ENCODE data around the gene ZNF587. TPM values are rescaled to one million over a fixed set of nuclear protein-coding genes. Genes with fewer than 3 reads are reported as not detected.
A peak's percentile ranks its signal among the peaks of the same experiment; 100 is the strongest.
"Not testable (repeated sequence)": the region's sequence is repeated elsewhere in the genome, so short reads cannot be mapped to it uniquely, and the experiment has no call there.

The ZNF587 gene
- polyA plus RNA-seq, 1 donor from 2014 or later, result 10.5 TPM

DNA sequence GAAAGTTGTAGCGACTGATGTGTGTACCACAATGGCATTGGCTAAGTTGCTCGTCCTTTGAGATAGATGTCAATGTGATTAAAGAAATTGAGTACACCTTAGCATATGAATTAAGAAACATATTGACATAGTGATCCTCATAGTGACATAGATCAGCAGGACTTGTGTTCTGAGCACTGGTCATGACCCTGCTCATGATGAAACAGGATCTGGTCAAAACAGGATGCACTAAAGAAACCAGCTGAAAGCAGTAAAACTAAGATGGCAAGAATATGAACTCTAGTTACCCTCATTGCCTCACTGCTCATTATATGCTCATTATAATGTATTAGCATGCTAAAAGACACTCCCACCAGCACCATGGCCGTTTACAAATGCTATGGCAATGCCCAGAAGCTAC is 2.5 kb upstream of the ZNF587 start:
- not testable (repeated sequence) for H3K4me3 Mint-ChIP-seq, H3K27me3 Mint-ChIP-seq, H3K9me3 Mint-ChIP-seq, H3K36me3 Mint-ChIP-seq
- H3K27ac Mint-ChIP-seq, result peak overlapping the region in 1 of 3 donors; percentile 39
- H3K4me1 Mint-ChIP-seq, result peaks cover 16 to 23% (median 17%) of the 10 kb centered on the region in 3 donors

GRCh38 chr19:57849162-57849665 is 445 bp upstream of the ZNF587 start:
- not testable (repeated sequence) for H3K9me3 Mint-ChIP-seq

GRCh38 chr19:57850553-57851017 is 926 bp downstream of the ZNF587 start:
- peak overlapping the region; percentile 93 to 98 (median 96) for H3K4me3 Mint-ChIP-seq
- peaks cover 6% of the 10 kb centered on the region for H3K36me3 Mint-ChIP-seq
- H3K27ac Mint-ChIP-seq, result peak overlapping the region; percentile 82 to 96 (median 93)
- H3K27me3 Mint-ChIP-seq, result no peaks in the 10 kb centered on the region
- H3K9me3 Mint-ChIP-seq, result no peaks in the 10 kb centered on the region
- H3K4me1 Mint-ChIP-seq, result peaks cover 21 to 23% (median 22%) of the 10 kb centered on the region in 3 donors

More at GRCh38 chr19:57849162-57849665, 445 bp upstream of the ZNF587 start:
- H3K36me3 Mint-ChIP-seq, H3K27me3 Mint-ChIP-seq: not testable (repeated sequence)
- Mint-ChIP-seq H3K4me1 (peaks cover 21 to 23% (median 22%) of the 10 kb centered on the region in 3 donors), H3K4me3 (peak overlapping the region; percentile 93 to 98 (median 96)), H3K27ac (peak overlapping the region in 2 of 3 donors; percentile 82 to 93)

DNA sequence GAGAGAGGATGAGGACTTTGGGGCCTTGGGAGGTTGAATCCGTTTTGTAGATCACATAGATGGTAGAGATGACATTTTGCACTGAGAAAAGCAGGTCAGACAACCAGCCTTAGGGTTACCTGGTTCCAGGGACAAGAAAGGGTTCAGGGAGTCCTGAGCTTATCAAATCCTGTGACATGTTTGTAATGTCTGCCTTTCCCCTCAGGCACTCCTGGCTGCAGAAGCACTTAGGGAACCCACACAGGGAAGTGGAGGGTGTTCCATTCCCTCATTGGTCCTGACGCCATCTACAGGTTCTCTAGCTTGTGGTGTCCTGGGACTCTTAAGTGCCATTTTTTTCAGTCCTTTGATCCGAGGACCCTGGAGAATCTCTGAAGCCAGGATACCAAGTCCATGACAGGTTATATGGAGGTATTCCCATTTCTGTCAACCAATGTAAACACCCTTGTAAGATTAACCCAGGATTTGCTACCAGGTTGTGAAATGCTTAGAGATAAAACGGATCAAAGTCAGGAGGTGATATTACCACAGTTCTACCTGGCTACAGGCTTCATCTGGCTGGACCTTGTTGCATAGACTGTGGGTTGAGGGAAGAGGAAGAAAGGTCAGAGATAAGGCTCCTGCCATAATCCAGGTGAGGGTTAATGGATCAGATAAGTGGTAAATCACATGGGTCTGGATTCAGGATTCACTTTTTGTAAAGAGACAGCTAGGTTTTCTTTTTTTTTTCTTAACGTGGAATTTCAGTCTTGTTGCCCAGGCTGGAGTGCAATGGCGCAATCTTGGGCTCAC is 2.3 kb downstream of the ZNF587 start:
- Mint-ChIP-seq H3K27ac (peak overlapping the region in 2 of 3 donors; percentile 35 to 67), H3K4me3 (peak overlapping the region in 2 of 4 donors; percentile 82 to 96), H3K4me1 (peaks cover 19 to 23% (median 23%) of the 10 kb centered on the region in 3 donors), H3K36me3 (peaks cover 15% of the 10 kb centered on the region)
- H3K9me3 Mint-ChIP-seq, H3K27me3 Mint-ChIP-seq: not testable (repeated sequence)

DNA sequence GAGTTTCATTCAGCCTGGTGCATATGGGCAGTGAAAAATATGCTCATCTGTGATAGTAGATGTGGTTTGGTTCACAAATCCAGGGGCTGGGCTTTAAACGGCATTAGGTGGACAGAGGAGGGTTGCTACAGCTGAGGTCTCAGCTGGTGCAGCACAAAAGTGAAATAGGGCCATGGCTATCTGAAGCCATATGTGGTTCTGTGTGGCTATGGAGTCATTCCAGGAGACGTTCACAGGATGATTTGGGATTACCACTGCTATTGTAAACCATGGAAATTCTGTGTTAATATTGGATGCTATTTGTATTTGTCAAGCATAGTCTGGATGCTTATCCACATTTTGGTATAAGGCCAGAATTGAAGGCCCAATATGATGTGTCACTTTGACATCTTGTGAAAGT is 4.5 kb downstream of the ZNF587 start:
- H3K36me3 Mint-ChIP-seq, result peaks cover 21% of the 10 kb centered on the region
- H3K27ac Mint-ChIP-seq, H3K4me3 Mint-ChIP-seq, H3K9me3 Mint-ChIP-seq, H3K27me3 Mint-ChIP-seq: not testable (repeated sequence)
- peaks cover 19 to 23% (median 23%) of the 10 kb centered on the region in 3 donors for H3K4me1 Mint-ChIP-seq

GRCh38 chr19:57862351-57862750 is 12.7 kb downstream of the ZNF587 start:
- H3K4me1 Mint-ChIP-seq, H3K27me3 Mint-ChIP-seq, H3K27ac Mint-ChIP-seq, H3K4me3 Mint-ChIP-seq: not testable (repeated sequence)
- peaks cover 27% of the 10 kb centered on the region for H3K36me3 Mint-ChIP-seq
- peaks cover 3 to 17% (median 11%) of the 10 kb centered on the region in 3 donors for H3K9me3 Mint-ChIP-seq

GRCh38 chr19:57867868-57868492 is 18.3 kb downstream of the ZNF587 start:
- Mint-ChIP-seq H3K4me1 (peaks cover 0 to 1% (median 0%) of the 10 kb centered on the region in 3 donors), H3K9me3 (peaks cover 6 to 25% (median 18%) of the 10 kb centered on the region in 3 donors), H3K27ac (peak overlapping the region in 1 of 3 donors; percentile 7), H3K4me3 (no peak overlapping the region), H3K27me3 (no peaks in the 10 kb centered on the region), H3K36me3 (peaks cover 19% of the 10 kb centered on the region)

GRCh38 chr19:57869655-57870054 is 20.0 kb downstream of the ZNF587 start:
- H3K27me3 Mint-ChIP-seq, H3K27ac Mint-ChIP-seq, H3K4me1 Mint-ChIP-seq: not testable (repeated sequence)
- Mint-ChIP-seq H3K36me3 (peaks cover 26% of the 10 kb centered on the region), H3K4me3 (peak overlapping the region in 1 of 4 donors; percentile 39), H3K9me3 (peaks cover 10 to 37% (median 22%) of the 10 kb centered on the region in 3 donors)

DNA sequence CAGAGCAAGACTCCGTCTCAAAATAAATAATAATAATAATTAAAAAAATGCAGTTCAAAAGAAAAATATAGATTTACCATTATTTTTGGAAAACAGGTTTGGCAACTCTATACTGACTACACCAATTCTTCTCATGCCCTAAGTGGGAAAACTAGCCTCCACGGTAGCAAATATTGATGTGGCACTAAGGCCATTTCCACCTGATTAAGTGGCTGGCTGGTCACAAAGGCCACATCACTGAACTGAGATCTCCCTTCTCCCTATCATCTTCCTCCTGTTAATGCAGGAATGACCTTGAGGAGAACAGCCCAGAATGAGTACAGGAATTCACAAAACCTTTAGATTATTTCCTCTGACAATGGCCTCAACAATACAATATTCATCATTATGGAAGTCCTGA is 20.6 kb downstream of the ZNF587 start:
- no peak overlapping the region for H3K4me3 Mint-ChIP-seq
- H3K4me1 Mint-ChIP-seq, result peaks cover 0 to 1% (median 0%) of the 10 kb centered on the region in 3 donors
- no peak overlapping the region for H3K27ac Mint-ChIP-seq
- peaks cover 24% of the 10 kb centered on the region for H3K36me3 Mint-ChIP-seq
- H3K27me3 Mint-ChIP-seq, result no peaks in the 10 kb centered on the region
- peaks cover 10 to 40% (median 19%) of the 10 kb centered on the region in 3 donors for H3K9me3 Mint-ChIP-seq

DNA sequence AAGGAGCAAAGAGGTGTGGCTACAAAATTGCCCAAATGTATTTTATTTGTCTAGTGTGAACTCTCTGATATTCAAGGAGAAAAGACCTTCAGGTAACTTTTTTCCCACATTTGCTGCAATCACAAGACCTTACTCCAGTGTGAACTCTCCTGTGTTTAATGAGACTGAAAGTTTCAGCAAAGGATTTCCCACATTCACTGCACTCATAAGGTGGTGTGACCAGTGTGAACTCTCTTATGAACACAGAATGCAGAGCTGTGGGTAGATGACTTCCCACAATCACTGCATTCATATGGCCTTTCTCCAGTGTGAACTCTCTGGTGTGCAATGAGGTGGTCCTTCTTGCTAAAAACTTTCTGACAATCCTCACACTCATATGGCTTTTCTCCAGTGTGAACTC is 22.8 kb downstream of the ZNF587 start:
- H3K9me3 Mint-ChIP-seq, result peaks cover 17 to 45% (median 26%) of the 10 kb centered on the region in 3 donors
- peaks cover 29% of the 10 kb centered on the region for H3K36me3 Mint-ChIP-seq
- no peaks in the 10 kb centered on the region for H3K27me3 Mint-ChIP-seq
- no peak overlapping the region for H3K4me3 Mint-ChIP-seq
- H3K27ac Mint-ChIP-seq, result no peak overlapping the region
- H3K4me1 Mint-ChIP-seq, result peaks cover 0 to 3% (median 0%) of the 10 kb centered on the region in 3 donors

GRCh38 chr19:57873883-57874799 is 24.5 kb downstream of the ZNF587 start:
- not testable (repeated sequence) for H3K27me3 Mint-ChIP-seq, H3K4me1 Mint-ChIP-seq, H3K4me3 Mint-ChIP-seq
- H3K9me3 Mint-ChIP-seq, result peaks cover 16 to 48% (median 26%) of the 10 kb centered on the region in 3 donors
- H3K36me3 Mint-ChIP-seq, result peaks cover 28% of the 10 kb centered on the region
- H3K27ac Mint-ChIP-seq, result peak overlapping the region in 2 of 3 donors; percentile 40 to 60

DNA sequence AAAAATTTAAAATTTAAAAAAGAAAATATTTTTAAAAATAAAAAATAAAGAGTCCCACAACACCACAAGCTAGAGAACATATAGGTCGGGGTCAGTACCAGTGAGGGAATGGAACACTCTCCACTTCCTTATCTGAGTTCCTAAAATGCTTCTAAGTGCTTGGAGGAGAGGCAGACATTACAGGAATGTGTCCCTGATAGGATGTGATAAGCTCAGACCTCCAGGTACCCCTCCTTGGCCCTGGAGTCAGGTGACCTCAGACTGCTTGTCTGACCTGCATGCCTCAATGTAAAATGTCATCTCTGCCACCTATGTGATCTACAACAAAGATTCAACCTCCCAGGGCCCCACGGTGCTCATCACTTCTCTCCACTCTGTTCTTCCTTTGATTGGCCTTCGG is 36.4 kb downstream of the ZNF587 start:
- H3K4me3 Mint-ChIP-seq, result peak overlapping the region in 1 of 4 donors; percentile 15
- H3K9me3 Mint-ChIP-seq, result peaks cover 4 to 10% (median 8%) of the 10 kb centered on the region in 3 donors
- no peaks in the 10 kb centered on the region for H3K27me3 Mint-ChIP-seq
- H3K36me3 Mint-ChIP-seq, result peaks cover 16% of the 10 kb centered on the region
- H3K27ac Mint-ChIP-seq, result no peak overlapping the region
- peaks cover 13 to 27% (median 25%) of the 10 kb centered on the region in 3 donors for H3K4me1 Mint-ChIP-seq

GRCh38 chr19:57887195-57887941 is 37.7 kb downstream of the ZNF587 start:
- Mint-ChIP-seq H3K27ac (no peak overlapping the region), H3K4me3 (peak overlapping the region; percentile 90 to 95 (median 92)), H3K27me3 (no peaks in the 10 kb centered on the region), H3K4me1 (peaks cover 13 to 27% (median 25%) of the 10 kb centered on the region in 3 donors), H3K36me3 (peaks cover 16% of the 10 kb centered on the region), H3K9me3 (peaks cover 4 to 10% (median 8%) of the 10 kb centered on the region in 3 donors)

Measured in IgD-negative memory B cell (primary cell).